IPS-20b (cell line): Measurements from ENCODE around the gene CPSF4L.

Source experiments
- H3K27ac ChIP-seq: one replicate; pipeline ENCODE4 v1.5.1; 2013; ENCODE audit warnings: low read length
- H3K27me3 ChIP-seq: 2 replicates; pipeline ENCODE4 v1.6.1; 2013; ENCODE audit warnings: mild to moderate bottlenecking, low read length, inconsistent platforms; ENCODE audit not compliant: insufficient read depth
- H3K36me3 ChIP-seq: 2 replicates; pipeline ENCODE4 v1.6.1; 2013; ENCODE audit warnings: low read depth, mild to moderate bottlenecking, inconsistent platforms, low read length, moderate library complexity; ENCODE audit not compliant: insufficient read depth
- H3K4me1 ChIP-seq: 2 replicates; pipeline ENCODE4 v1.6.1; 2013; ENCODE audit warnings: mild to moderate bottlenecking, control low read depth, inconsistent platforms, low read length, moderate library complexity; ENCODE audit not compliant: insufficient read depth
- H3K4me3 ChIP-seq: 2 replicates; pipeline ENCODE4 v1.5.1; 2013; ENCODE audit warnings: mild to moderate bottlenecking, low read length, inconsistent platforms
- H3K9ac ChIP-seq: 2 replicates; pipeline ENCODE4 v1.6.1; 2013; ENCODE audit warnings: low read depth, mild to moderate bottlenecking, inconsistent platforms, low read length, moderate library complexity
- H3K9me3 ChIP-seq: 2 replicates; pipeline ENCODE4 v1.6.1; 2013; ENCODE audit warnings: mild to moderate bottlenecking, low read depth, low read length, inconsistent platforms; ENCODE audit not compliant: insufficient read depth

The CPSF4L gene

GRCh38 chr17:73208139-73208827, 53.4 kb downstream of the CPSF4L start:
- Histone ChIP-seq H3K27ac (no peak overlapping the region), H3K4me1 (no peaks in the 10 kb centered on the region), H3K27me3 (no peaks in the 10 kb centered on the region), H3K9me3 (no peaks in the 10 kb centered on the region), H3K9ac (no peak overlapping the region), H3K36me3 (peaks cover 69% of the 10 kb centered on the region), H3K4me3 (no peak overlapping the region)

GRCh38 chr17:73205459-73205961, 56.2 kb downstream of the CPSF4L start:
- H3K36me3 ChIP-seq, result peaks cover 94% of the 10 kb centered on the region
- H3K27me3 ChIP-seq, result no peaks in the 10 kb centered on the region
- no peak overlapping the region for H3K4me3 ChIP-seq
- no peak overlapping the region for H3K9ac ChIP-seq
- H3K9me3 ChIP-seq, result no peaks in the 10 kb centered on the region
- no peak overlapping the region for H3K27ac ChIP-seq
- H3K4me1 ChIP-seq, result no peaks in the 10 kb centered on the region

- no peak overlapping the region for H3K4me3 ChIP-seq
- H3K9me3 ChIP-seq, result no peaks in the 10 kb centered on the region
- no peaks in the 10 kb centered on the region for H3K27me3 ChIP-seq
- no peaks in the 10 kb centered on the region for H3K4me1 ChIP-seq
- peaks cover 95% of the 10 kb centered on the region for H3K36me3 ChIP-seq
- H3K27ac ChIP-seq, result no peak overlapping the region
- no peak overlapping the region for H3K9ac ChIP-seq
Observed at GRCh38 chr17:73203788-73204479, 57.7 kb downstream of the CPSF4L start.

- H3K27ac ChIP-seq, result no peak overlapping the region
- no peak overlapping the region for H3K4me3 ChIP-seq
- H3K36me3 ChIP-seq, result peaks cover 95% of the 10 kb centered on the region
- no peaks in the 10 kb centered on the region for H3K27me3 ChIP-seq
- no peaks in the 10 kb centered on the region for H3K9me3 ChIP-seq
- no peak overlapping the region for H3K9ac ChIP-seq
- no peaks in the 10 kb centered on the region for H3K4me1 ChIP-seq
Observed at GRCh38 chr17:73203135-73203787, 58.4 kb downstream of the CPSF4L start.

- no peaks in the 10 kb centered on the region for H3K9me3 ChIP-seq
- H3K9ac ChIP-seq, result no peak overlapping the region
- H3K4me1 ChIP-seq, result no peaks in the 10 kb centered on the region
- H3K36me3 ChIP-seq, result peaks cover 96% of the 10 kb centered on the region
- H3K27me3 ChIP-seq, result no peaks in the 10 kb centered on the region
- H3K4me3 ChIP-seq, result no peak overlapping the region
- no peak overlapping the region for H3K27ac ChIP-seq
Observed at GRCh38 chr17:73201215-73202069, 60.2 kb downstream of the CPSF4L start.

- no peaks in the 10 kb centered on the region for H3K9me3 ChIP-seq
- peaks cover 86% of the 10 kb centered on the region for H3K36me3 ChIP-seq
- no peak overlapping the region for H3K27ac ChIP-seq
- no peaks in the 10 kb centered on the region for H3K4me1 ChIP-seq
- H3K4me3 ChIP-seq, result no peak overlapping the region
- no peak overlapping the region for H3K9ac ChIP-seq
- H3K27me3 ChIP-seq, result no peaks in the 10 kb centered on the region
Observed at GRCh38 chr17:73200476-73200875, 61.2 kb downstream of the CPSF4L start.

DNA sequence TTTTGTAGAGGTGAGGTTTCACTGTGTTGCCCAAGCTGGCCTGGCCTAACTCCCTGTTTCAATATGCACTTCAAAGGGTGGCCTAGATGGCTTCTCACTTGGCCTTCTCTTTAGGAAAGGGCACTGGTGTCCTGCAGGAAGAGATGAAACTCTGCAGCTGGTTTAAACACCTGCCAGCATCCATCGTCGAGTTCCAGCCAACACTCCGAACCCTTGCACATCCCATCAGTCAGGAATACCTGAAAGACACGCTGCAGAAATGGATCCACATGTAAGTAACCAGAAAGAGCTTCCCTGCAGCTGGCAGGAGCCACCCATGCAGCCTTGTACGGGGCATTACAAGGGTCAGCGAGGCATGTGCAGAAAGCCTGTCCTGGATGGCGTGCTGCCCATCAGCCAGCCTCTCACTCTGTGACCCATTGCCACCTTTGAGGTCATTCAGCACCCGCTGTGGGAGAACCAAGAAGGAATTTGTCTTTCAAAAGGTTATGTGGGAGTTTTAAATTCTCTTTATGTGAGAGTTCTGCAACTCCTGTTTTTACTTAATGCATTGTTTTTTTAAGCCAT, 61.8 kb downstream of the CPSF4L start:
- no peak overlapping the region for H3K27ac ChIP-seq
- H3K27me3 ChIP-seq, result no peaks in the 10 kb centered on the region
- no peak overlapping the region for H3K4me3 ChIP-seq
- no peak overlapping the region for H3K9ac ChIP-seq
- no peaks in the 10 kb centered on the region for H3K9me3 ChIP-seq
- H3K36me3 ChIP-seq, result peaks cover 80% of the 10 kb centered on the region
- H3K4me1 ChIP-seq, result no peaks in the 10 kb centered on the region

DNA sequence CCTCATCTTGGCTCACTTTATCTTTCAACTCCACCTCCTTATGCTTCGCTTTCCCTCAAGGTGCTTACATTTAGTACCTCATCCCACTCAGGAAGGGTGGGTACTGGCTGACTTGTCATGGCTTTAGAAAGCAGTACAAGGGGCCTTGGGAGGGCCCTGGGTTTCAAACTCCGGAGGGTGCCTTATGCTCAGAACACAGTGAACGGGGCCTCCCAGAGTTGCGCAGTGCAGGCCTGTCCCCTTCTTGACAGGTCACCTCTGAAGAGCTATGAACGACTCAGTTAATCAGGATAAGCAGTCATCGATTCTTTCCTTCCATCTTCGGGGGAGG, 62.8 kb downstream of the CPSF4L start:
- Histone ChIP-seq H3K36me3 (peaks cover 71% of the 10 kb centered on the region), H3K9ac (no peak overlapping the region), H3K4me3 (no peak overlapping the region), H3K9me3 (no peaks in the 10 kb centered on the region), H3K27me3 (no peaks in the 10 kb centered on the region), H3K4me1 (no peaks in the 10 kb centered on the region; the same call in 1 of the 2 replicates), H3K27ac (no peak overlapping the region)
